ENCODE data around the gene IL1R2.

DNA sequence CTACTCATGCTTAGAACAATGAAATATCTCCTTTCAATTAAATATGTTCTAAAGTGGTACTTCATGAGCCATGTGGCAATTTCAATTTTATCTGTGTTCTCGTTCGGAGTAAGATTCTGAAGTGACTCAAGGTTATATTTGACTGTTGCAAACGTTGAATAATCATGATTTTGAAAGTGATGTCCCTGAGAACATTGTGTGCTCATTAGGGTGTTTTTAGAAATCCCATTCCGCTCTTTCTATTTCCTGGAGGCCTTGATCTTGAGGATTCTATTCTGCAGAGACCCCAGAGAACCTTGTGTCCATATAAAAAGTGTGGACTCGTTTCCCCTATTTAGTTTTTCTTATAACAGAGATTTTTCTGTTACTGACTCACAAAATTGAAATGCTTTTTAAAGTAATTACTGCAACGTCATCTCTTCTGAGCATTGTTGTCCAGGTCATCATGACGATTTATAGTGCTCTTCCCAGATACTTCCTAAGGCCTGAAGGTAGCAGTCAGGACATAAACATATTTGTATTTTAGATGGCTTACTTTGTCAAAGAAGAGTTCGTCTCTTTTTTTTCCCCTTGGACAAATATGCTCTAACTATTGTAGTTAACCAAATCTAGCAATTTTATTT is 27.2 kb downstream of the IL1R2 start:
- TF ChIP-seq, protein P1, sequence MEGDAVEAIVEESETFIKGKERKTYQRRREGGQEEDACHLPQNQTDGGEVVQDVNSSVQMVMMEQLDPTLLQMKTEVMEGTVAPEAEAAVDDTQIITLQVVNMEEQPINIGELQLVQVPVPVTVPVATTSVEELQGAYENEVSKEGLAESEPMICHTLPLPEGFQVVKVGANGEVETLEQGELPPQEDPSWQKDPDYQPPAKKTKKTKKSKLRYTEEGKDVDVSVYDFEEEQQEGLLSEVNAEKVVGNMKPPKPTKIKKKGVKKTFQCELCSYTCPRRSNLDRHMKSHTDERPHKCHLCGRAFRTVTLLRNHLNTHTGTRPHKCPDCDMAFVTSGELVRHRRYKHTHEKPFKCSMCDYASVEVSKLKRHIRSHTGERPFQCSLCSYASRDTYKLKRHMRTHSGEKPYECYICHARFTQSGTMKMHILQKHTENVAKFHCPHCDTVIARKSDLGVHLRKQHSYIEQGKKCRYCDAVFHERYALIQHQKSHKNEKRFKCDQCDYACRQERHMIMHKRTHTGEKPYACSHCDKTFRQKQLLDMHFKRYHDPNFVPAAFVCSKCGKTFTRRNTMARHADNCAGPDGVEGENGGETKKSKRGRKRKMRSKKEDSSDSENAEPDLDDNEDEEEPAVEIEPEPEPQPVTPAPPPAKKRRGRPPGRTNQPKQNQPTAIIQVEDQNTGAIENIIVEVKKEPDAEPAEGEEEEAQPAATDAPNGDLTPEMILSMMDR (IDR thresholded peaks at IDR 0.05), result no peak
- no peak for TF ChIP-seq POLR2A (IDR thresholded peaks at IDR 0.05)

All from Peyer's patch (tissue), 4 donors.